ENCODE measurements around the gene LHFPL3. TPM values are rescaled to one million over a fixed set of nuclear protein-coding genes. Genes with fewer than 3 reads are reported as not detected.

LHFPL3 gene
- total and polyA plus RNA-seq, 7 donors = 0.17 to 0.55 (median 0.36) TPM; not detected in 4

DNA sequence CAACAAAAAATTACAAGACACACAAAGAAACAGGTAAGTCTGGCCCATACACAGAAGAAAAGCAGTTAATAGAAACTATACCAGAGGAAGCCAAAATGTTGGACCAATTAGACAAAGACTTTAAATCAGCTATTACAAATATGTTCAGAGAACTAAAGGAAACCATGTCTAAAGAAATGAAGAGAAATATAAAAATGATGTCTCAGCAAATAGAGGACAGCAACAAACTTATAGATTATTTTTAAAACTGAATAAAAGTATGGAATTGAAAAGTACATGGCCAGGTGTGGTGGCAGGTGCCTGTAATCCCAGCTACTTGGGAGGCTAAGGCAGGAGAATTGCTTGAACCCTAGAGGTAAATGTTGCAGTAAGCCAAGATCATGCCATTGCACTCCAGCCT lies 58.5 kb downstream of the LHFPL3 start:
- intact Hi-C loops (cut with DNase I) = no loop called here
- H3K36me3 ChIP-seq = no peaks in the 10 kb centered on the region
- H3K4me1 ChIP-seq = no peaks in the 10 kb centered on the region
- no peak overlapping the region for H3K4me3 ChIP-seq
- no peaks in the 10 kb centered on the region for H3K27me3 ChIP-seq
- peaks cover 0 to 7% (median 3%) of the 10 kb centered on the region in 4 donors for H3K9me3 ChIP-seq
- no peak for DNase-seq
- H3K27ac ChIP-seq = no peak overlapping the region
- TF ChIP-seq EP300 (IDR thresholded peaks at IDR 0.05) = no peak
- TF ChIP-seq POLR2AphosphoS5 (IDR thresholded peaks at IDR 0.05) = no peak
- no peak for TF ChIP-seq CTCF (IDR thresholded peaks at IDR 0.05)
- TF ChIP-seq POLR2A (IDR thresholded peaks at IDR 0.05) = no peak

GRCh38 chr7:104388222-104388621 lies 59.8 kb downstream of the LHFPL3 start:
- peaks cover 0 to 7% (median 3%) of the 10 kb centered on the region in 4 donors for H3K9me3 ChIP-seq
- H3K36me3 ChIP-seq = no peaks in the 10 kb centered on the region
- WGBS, 2 donors = 75 to 87% methylated on average over 3 of the region's 3 CpGs
- no peaks in the 10 kb centered on the region for H3K4me1 ChIP-seq
- intact Hi-C loops (cut with DNase I) = no loop called here
- no peak overlapping the region for H3K27ac ChIP-seq
- no peak overlapping the region for H3K4me3 ChIP-seq
- no peaks in the 10 kb centered on the region for H3K27me3 ChIP-seq
- DNase-seq = no peak
- TF ChIP-seq CTCF (IDR thresholded peaks at IDR 0.05) = no peak
- TF ChIP-seq POLR2A (IDR thresholded peaks at IDR 0.05) = no peak
- no peak for TF ChIP-seq POLR2AphosphoS5 (IDR thresholded peaks at IDR 0.05)
- TF ChIP-seq EP300 (IDR thresholded peaks at IDR 0.05) = no peak

GRCh38 chr7:104395162-104395561 lies 66.8 kb downstream of the LHFPL3 start:
- Histone ChIP-seq H3K4me3 (no peak overlapping the region), H3K27me3 (no peaks in the 10 kb centered on the region), H3K4me1 (no peaks in the 10 kb centered on the region), H3K27ac (no peak overlapping the region), H3K36me3 (no peaks in the 10 kb centered on the region), H3K9me3 (no peaks in the 10 kb centered on the region)
- TF ChIP-seq CTCF (IDR thresholded peaks at IDR 0.05) (no peak), POLR2A (IDR thresholded peaks at IDR 0.05) (no peak), EP300 (IDR thresholded peaks at IDR 0.05) (no peak), POLR2AphosphoS5 (IDR thresholded peaks at IDR 0.05) (no peak)
- no peak for DNase-seq
- intact Hi-C loops (cut with DNase I) = no loop called here

DNA sequence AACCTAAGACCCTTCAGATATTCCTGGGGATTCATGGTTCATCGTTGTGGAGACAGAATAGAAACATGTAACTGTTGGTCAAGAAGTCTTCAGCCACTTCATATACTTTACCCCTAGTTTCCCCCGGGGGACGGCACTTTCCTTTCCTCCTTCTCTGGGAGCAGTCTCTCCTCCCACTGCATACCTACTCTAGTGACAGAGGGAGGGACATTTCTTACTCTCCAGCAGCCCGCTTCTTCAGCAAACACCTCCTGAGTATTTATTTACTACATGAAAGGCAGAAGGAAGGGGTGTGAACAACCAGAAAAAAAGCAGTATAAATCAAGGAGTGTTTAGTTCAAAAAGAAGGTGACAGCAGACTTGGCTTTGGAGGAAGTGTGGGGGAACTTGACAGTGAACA lies 69.0 kb downstream of the LHFPL3 start:
- no peak for TF ChIP-seq EP300 (IDR thresholded peaks at IDR 0.05)
- TF ChIP-seq CTCF (IDR thresholded peaks at IDR 0.05) = no peak
- TF ChIP-seq POLR2AphosphoS5 (IDR thresholded peaks at IDR 0.05) = no peak
- no peak for TF ChIP-seq POLR2A (IDR thresholded peaks at IDR 0.05)
- 4 to 27% methylated on average over 4 of the region's 4 CpGs for WGBS, 2 donors
- H3K4me1 ChIP-seq = no peaks in the 10 kb centered on the region

GRCh38 chr7:104408371-104408770 lies 80.0 kb downstream of the LHFPL3 start:
- Histone ChIP-seq H3K9me3 (no peaks in the 10 kb centered on the region), H3K27ac (no peak overlapping the region), H3K4me1 (no peaks in the 10 kb centered on the region), H3K27me3 (no peaks in the 10 kb centered on the region), H3K4me3 (no peak overlapping the region), H3K36me3 (no peaks in the 10 kb centered on the region)
- TF ChIP-seq EP300 (IDR thresholded peaks at IDR 0.05) = no peak
- TF ChIP-seq POLR2AphosphoS5 (IDR thresholded peaks at IDR 0.05) = no peak
- no peak for TF ChIP-seq CTCF (IDR thresholded peaks at IDR 0.05)
- no peak for TF ChIP-seq POLR2A (IDR thresholded peaks at IDR 0.05)
- no peak for DNase-seq
- WGBS, 2 donors = 88 to 89% methylated on average over 1 of the region's 1 CpG
- intact Hi-C loops (cut with DNase I) = no loop called here

More for the DNA sequence above, 69.0 kb downstream of the LHFPL3 start:
- intact Hi-C loops (cut with DNase I) = no loop called here
- no peak for DNase-seq
- H3K27me3 ChIP-seq = no peaks in the 10 kb centered on the region
- no peaks in the 10 kb centered on the region for H3K9me3 ChIP-seq
- H3K4me3 ChIP-seq = no peak overlapping the region
- H3K36me3 ChIP-seq = no peaks in the 10 kb centered on the region
- H3K27ac ChIP-seq = no peak overlapping the region
